ENCODE data around the gene JARID2. TPM values are rescaled to one million over a fixed set of nuclear protein-coding genes. Genes with fewer than 3 reads are reported as not detected.

Gene JARID2
- total RNA-seq, 1 donor from 2014 or later: 17.9 TPM

DNA sequence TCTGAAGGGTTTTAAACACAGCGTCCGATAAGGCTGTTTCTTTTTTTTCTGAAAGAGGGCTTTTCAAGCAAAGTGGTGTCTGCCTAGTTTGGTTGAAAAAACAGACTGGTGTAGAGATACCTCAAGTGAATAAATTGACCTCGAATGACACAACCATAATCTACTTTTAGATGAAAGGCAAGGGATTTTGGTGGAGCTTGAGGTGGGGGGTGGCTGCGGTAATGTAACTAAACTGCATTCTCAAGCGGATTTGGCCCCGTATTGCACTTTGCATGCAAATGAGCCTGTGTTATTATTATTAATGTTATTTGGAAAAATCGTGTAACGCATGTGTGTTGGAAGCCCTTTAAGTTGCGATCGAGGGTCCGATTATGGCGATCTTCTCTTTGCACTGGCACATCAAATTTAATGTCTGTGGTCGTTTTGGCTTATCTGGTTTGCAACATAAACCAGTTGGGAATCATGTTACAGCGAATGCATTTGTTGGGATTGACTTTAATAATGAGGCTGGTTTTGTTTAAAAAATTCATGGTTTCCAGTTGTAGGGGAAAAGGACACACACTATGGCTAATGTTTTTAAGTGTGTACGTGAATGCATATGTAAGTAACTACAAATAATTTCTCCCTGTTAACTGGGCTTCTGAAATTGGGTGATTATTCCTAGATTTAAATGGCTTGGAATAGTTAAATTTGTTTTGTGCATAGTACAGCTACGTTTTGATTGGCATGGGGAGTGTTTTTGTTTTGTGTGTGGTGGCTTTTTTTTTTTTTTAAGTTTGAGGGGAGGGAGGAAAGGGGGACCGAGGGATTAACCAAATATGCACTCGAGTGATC, 1.0 kb downstream of the JARID2 start:
- H3K27ac ChIP-seq: peak overlapping the region; percentile 91
- TF ChIP-seq POLR2A (IDR thresholded peaks at IDR 0.05) (no peak), CTCF (IDR thresholded peaks at IDR 0.05) (no peak), POLR2AphosphoS5 (IDR thresholded peaks at IDR 0.05; ENCODE audit: insufficient read depth in 1 of 2, low read depth in 1 of 2) (no peak)
- no peaks in the 10 kb centered on the region for H3K27me3 ChIP-seq
- H3K4me1 ChIP-seq: peaks cover 37% of the 10 kb centered on the region
- no peaks in the 10 kb centered on the region for H3K9me3 ChIP-seq
- H3K4me3 ChIP-seq: peak overlapping the region; percentile 68 to 95
- no peak for DNase-seq (ENCODE audit: extremely low spot score in 2 of 2)
- intact Hi-C loops (cut with DNase I): no loop called here
- H3K36me3 ChIP-seq: no peaks in the 10 kb centered on the region

- peak overlapping the region; percentile 68 to 95 for H3K4me3 ChIP-seq
- H3K4me1 ChIP-seq: peaks cover 41% of the 10 kb centered on the region
- no peaks in the 10 kb centered on the region for H3K36me3 ChIP-seq
- TF ChIP-seq POLR2AphosphoS5 (IDR thresholded peaks at IDR 0.05; ENCODE audit: insufficient read depth in 1 of 2, low read depth in 1 of 2) (peak in 1 of 2 donors; percentile 23), CTCF (IDR thresholded peaks at IDR 0.05) (peak in 1 of 3 experiments; percentile 59), POLR2A (IDR thresholded peaks at IDR 0.05) (no peak)
- no peaks in the 10 kb centered on the region for H3K9me3 ChIP-seq
- no peak for DNase-seq (ENCODE audit: extremely low spot score in 2 of 2)
- intact Hi-C loops (cut with DNase I): no loop called here
- H3K27me3 ChIP-seq: no peaks in the 10 kb centered on the region
- H3K27ac ChIP-seq: peak overlapping the region; percentile 95
Measured at GRCh38 chr6:15247500-15248450, 1.9 kb downstream of the JARID2 start.

DNA sequence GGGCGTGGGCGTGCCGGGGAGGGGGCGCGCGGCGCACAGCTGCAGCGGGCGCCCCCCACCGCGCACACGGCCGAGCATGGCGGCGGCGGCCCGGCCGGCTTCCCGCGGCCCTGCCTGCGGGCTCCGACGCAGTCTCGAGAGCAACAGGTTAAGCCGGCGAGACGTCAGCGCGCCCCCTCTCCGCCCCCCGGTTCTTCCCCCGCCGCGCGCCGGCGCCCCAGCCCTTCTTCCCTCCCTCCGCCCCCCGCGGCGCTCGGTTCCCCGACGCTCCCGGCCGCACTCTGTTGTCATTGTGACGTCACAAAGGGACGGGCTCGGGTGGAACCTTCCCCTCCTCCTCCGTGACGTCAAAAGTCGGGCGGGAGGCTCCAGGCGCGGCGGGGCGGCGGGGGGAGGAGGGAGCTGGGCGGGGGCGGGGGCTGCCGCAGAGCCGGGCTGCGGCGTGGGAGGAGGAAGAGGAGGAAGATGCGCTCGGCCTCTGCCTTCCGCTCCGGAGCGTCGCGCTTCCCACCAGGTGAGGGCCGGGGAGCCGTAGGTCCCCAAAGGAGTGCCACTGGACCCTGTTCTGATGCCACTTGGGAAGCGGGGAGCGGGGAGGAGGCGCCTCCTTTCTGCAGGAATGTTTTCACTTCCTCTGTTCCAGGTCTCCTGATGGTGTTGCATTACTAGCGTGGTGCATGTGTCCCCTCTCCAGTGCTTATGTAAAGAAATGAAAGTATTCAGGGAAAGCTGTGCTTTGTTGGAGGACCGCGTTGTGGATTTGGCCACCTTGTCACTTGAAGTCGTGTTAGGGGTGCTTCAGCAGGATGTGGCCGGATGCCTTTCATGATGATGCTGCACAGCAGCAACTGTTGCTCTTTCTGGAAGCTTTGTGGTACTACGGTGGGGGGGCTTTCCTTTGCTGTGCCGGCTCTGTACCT, 2.8 kb downstream of the JARID2 start:
- peak overlapping the region; percentile 95 for H3K27ac ChIP-seq
- H3K36me3 ChIP-seq: no peaks in the 10 kb centered on the region
- H3K4me3 ChIP-seq: peak overlapping the region; percentile 68 to 95
- no peaks in the 10 kb centered on the region for H3K9me3 ChIP-seq
- intact Hi-C loops (cut with DNase I): no loop called here
- no peaks in the 10 kb centered on the region for H3K27me3 ChIP-seq
- H3K4me1 ChIP-seq: peaks cover 41% of the 10 kb centered on the region
- peak; percentile 96 to 98 for DNase-seq (ENCODE audit: extremely low spot score in 2 of 2)
- peak in 1 of 3 experiments; percentile 37 for TF ChIP-seq CTCF (IDR thresholded peaks at IDR 0.05)
- peak in 1 of 2 donors; percentile 7 for TF ChIP-seq POLR2A (IDR thresholded peaks at IDR 0.05)
- TF ChIP-seq POLR2AphosphoS5 (IDR thresholded peaks at IDR 0.05; ENCODE audit: insufficient read depth in 1 of 2, low read depth in 1 of 2): peak; percentile 10 to 83

DNA sequence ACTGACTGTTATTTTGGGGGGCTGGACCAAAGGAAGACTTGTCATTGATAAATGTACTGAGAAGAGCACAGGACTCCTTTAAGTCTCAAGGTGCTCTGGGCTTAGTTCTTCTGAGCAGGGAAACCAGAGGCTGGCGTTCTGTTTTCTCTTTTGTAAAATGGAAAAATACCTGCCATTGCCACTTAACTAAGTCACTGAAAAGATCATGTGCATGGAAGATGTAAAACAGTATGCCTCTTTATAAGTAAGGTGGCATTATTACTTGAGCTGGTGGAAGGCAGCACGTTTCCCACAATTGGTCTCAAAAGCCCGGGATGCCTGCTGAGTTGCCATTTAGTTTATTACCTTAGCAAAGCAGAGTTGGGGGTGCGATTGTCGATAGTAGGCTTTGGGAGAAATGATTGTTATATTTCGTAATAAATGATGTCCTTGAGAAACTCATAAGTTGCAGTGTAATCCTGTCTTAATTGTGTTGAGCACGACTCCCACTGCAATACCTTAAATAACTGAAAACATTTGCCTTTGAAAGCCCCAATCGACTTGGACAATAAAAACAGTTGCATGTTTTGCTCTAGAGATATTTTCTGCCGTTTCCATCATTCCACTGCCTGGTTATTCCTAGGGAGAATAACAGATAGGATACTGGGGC, 3.6 kb downstream of the JARID2 start:
- DNase-seq (ENCODE audit: extremely low spot score in 2 of 2): no peak
- Histone ChIP-seq H3K27ac (peak overlapping the region; percentile 95), H3K4me1 (peaks cover 41% of the 10 kb centered on the region), H3K36me3 (no peaks in the 10 kb centered on the region), H3K4me3 (peak overlapping the region; percentile 68 to 95), H3K27me3 (no peaks in the 10 kb centered on the region), H3K9me3 (no peaks in the 10 kb centered on the region)
- intact Hi-C loops (cut with DNase I): no loop called here
- TF ChIP-seq POLR2A (IDR thresholded peaks at IDR 0.05) (no peak), POLR2AphosphoS5 (IDR thresholded peaks at IDR 0.05; ENCODE audit: insufficient read depth in 1 of 2, low read depth in 1 of 2) (no peak)
